Limb (tissue), 2 donors: ENCODE results near the gene AGER.
"Not testable (repeated sequence)": the region's sequence is repeated elsewhere in the genome, so short reads cannot be mapped to it uniquely, and the experiment has no call there.

Source experiments
- DNase-seq, 2 donors: peaks; one replicate each; pipeline ENCODE4 v3.0.0-alpha.2; 2016; ENCODE audit errors: extremely low spot score in 2 of 2

The AGER gene

DNA sequence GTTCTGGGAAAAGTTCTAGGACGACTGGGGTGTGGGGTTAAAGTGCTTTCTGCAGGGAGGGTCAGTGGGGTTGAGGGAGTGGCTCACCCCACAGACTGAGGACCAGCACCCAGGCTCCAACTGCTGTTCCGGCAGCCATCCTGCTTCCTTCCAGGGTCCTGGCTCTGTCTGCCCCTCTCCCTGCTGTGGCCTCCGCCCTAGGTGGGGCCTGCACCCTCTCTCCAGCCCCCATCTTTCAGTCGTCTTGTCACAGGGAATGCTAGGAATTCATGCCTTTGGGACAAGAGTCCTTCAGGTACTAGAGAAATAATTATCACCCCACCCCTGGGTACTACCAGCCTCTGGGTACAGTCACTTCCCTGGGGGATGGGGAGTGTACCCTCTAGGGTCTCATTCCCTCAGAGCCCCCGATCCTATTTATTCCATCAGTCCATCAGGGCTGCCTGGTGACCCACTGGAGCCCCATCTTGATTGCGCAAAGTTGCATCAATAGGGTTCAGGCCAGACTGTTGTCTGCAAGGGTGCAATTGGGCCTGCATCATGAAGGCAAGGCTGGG, at the start of gene AGER:
TSS of gene AGER (minus strand) at position 170 of the 557 bp plus-strand sequence. CDS start at position 139, 31 bp downstream.
- DNase-seq: no peak

DNA sequence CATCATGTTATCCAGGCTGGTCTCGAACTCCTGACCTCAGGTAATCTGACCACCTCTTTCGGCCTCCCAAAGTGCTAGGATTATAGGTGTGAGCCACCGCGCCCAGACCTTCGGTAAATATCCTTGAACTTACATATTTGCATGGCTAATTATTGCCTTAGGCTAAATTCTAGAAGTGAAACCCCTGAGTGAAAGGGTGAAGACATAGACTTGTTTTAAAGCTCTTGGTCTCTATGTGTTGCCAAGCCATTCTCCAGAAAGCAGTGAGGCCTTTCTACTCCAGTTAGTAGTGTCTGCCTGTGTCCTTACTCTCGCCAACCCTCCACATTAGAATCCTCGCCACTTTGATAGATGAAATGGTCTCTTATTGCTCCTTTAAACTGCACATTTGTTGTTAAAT, 42.4 kb upstream of the AGER start:
- no peak for DNase-seq

DNA sequence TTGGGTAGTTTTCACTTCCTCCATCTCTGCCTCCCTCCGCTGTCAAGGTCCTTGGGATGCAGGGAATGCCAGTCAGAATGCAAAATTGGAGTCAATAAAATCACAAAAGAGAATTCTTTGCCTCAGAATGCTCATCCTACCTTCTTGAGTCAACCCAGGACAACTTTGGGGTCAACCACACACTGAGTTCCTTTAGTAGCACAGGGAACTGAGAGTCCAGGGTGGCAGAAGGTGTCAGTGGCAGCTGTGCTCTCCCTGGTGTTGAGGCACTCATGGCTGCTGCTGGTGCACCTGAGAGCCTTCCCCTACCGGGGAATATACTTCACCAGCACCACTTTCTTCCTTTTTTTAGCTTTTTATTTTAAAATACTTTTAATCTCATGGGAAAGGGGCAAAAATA, 40.6 kb upstream of the AGER start:
- no peak for DNase-seq

DNA sequence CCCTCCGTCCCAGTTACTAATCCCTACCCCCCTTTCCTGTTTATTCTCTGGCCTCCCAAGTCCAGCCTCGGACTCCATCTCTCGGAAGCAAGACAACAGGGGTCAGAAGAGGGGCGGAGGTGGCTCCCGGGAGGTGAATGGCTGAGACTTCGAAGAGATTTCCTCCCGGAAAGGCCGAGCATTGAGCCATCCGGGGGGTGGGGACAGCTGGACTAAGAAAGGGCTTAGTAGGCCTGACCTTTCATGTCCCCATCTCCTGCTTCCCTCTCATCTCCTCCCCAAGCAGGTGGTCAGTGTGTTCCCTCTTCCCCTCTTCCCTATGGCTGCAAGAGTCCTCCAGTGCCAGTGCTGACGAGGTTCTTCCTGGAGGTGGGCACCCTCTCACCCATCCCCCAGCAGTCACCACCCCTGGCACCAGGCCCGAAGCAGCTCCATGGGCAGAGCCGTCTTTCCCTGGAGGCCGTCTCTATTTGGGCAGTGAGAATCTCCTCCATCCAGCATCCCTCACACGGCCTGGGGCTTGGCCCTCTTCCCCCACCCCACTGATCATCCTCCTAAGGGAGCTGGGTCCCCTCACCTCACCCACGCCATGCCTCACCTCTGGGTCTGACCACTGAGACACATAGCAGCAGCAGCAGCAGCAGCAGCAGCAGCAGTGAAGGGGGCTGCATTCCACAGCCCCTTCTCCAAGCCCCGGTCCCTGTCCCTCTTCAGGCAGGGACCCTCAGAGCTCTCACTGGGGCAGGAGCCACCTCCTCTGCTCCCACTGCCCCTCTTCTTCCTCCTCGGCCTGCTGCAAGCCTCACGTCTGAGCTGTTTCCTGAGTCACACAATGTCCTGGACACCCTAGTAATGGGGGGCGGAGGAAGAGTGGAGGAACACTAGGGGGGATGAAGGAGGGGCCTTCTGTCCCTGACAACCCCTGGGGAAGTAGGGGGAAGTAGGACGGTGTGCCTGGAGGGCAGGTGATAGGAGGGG, 39.5 kb upstream of the AGER start, which contains the start of gene NOTCH4:
TSS of gene NOTCH4 (minus strand) at position 810 of the 978 bp plus-strand sequence. CDS start at position 671, 139 bp downstream.
- DNase-seq: no peak

DNA sequence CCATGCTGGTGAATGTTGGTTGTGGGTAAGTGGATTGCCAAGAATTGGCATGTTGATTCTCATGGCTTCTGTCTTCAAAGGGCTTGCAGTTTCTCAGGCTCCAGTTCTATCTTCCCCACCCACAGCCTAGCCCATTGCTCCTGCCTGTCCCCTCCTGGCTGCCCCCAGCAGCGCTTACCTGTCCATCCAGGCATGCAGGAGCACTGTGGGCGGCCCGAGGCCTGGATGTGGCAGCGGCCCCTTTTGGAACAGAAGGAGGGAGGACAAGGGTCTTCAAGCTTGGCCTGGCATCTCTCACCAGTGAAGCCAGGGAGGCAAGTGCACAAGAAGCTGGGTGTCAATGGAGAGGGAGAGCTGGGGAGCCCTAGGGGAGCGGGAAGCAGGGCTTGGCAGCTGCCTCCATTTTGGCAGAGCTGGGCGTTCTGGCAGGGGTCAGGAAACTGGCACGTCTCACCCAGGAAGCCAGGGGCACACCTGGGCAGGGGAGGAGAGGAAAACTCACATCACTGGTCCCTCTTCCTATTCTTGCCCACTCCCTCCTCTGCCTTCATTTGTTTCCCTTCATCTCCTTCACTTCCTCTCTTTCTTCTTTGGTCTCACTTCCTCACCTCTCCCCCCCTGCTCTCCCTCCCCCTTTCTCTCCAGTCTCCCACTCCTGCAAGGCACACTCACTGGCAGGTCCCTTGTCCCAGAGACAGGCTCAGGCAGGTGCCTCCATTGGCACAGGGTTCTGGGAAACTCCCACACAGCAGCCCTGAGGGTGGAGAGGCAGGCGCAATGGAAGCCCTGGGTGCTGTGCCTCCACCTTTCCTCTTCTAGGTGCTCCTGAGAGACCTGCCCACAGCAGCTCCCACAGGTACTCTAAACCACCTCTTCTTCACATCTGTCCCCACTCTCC, 38.5 kb upstream of the AGER start:
- DNase-seq: no peak

DNA sequence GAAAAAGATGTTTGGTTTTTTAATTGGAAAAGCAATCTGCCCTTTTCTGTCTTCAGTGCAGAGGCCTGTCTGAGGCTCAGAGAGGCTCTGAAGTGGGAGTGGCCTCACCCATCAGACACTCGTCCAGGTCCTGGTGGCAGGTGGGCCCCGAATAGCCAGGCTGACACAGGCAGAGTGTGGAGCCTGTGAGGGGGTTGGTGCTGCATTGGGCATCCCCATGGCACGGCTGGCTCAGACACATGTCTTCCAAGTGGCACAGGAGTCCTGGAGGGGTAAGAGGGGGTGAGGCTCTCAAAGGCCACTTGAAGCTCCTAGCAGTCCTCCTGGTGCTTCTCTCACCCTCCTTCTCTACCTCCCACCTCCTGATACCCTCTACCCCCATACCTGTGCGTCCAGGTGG, 36.0 kb upstream of the AGER start:
- DNase-seq: no peak

DNA sequence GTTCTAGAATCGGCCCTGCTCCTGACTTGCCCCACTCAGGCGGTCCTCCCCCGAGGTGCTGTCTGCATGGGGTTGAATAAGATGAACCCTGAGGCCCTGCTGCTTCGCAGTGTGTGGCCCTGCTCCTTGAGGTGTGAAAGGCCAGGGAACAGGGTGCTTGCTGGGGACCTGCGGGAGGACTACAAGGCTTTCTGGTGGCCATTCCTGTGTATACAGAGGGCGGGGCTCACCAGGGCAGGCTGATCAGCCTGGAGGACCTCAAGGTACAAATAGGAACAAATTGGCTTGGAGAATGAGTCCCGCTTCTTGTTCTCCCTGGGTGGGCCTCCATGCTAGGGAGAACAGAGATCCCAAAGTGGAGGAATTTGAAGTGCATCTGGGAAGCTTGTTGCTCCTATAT, 34.1 kb upstream of the AGER start:
- no peak for DNase-seq

DNA sequence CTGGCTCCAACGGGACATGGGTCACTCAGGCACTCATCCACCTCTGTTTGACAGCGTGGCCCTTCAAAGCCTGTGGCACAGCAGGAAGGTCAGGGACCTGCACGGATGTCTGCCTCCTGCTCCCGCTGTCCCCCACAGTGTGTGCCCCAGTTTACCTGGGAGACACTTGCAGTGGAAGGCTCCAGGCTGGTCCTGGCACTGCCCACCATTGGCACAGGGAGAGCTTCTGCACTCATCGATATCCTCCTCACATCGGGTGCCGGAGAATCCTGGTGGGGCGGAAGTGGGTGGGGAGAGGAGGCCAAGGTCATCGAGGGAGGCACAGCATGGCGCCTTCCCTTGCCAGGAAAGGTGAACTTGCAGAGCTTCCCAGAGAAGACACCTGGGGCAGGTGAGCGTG, 32.9 kb upstream of the AGER start:
- no peak for DNase-seq

DNA sequence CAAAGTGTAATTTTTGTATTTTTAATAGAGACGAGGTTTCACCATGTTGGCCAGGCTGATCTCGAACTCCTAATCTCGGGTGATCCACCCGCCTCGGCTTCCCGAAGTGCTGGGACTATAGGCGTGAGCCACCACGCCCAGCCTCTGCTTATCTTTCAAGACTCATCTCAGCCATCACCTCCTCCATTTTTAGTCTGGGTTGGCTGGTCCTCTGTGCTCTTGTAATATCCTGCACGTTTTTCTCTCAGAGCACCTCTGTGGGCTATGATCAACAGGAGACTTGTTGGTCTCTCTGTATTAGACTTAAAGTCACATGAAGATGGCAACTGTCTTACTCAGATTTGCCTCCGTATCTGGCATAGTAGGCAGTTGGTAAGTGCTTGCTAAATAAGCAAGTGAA, 32.2 kb upstream of the AGER start:
- no peak for DNase-seq

DNA sequence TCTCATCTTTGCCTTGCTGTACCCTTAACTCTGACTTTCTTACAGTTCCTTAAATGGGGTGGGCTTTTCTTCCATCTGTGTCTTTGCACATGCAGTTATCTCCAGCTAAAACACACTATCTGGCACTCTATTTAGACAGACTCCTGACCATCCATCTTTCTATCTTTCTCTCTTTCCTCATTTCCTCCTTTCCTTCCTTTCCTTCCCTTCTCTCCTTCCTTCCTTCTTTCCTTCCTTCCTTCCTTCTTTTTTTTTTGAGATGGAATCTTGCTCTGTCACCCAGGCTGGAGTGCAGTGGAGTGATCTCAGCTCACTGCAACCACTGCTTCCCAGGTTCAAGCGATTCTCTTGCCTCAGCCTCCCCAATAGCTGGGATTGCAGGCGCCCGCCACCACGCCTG, 31.6 kb upstream of the AGER start:
- no peak for DNase-seq

DNA sequence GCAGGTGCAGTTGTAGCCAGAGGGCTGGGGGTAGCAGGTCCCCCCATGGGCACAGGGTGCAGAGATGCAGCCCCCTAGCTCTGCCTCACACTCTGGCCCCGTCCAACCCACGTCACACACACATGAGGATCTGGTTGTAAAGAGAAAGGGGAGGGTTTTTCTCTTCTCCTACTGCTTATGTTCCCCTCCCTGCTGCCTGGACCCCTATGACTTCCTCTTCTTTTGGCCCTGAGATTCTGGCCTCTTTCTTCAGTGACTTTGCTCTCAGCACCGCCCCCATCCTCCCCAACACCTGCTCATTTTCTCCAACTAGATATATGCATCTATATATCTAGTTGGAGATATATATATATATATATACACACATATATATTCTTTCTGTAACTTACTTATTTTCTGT, 30.1 kb upstream of the AGER start:
- DNase-seq: no peak

DNA sequence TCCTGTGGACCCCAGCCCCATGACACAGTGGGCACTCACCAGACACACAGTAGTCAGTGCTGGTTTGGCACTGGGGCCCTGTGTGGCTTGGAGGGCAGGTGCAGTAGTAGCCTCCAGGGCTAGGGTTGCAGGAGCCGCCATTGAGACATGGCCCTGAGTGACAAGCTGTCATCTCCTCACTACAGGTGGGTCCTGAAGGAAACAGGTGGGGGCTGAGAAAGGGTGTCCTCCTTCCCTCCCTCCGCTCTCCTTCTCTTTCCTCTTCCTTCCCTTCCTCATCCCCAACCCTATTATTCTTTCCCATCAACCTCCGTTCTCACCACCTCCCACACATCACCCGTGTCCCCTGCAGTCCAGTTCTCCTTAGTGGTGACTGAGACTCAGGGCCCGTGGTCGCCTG, 29.6 kb upstream of the AGER start:
- DNase-seq: no peak

DNA sequence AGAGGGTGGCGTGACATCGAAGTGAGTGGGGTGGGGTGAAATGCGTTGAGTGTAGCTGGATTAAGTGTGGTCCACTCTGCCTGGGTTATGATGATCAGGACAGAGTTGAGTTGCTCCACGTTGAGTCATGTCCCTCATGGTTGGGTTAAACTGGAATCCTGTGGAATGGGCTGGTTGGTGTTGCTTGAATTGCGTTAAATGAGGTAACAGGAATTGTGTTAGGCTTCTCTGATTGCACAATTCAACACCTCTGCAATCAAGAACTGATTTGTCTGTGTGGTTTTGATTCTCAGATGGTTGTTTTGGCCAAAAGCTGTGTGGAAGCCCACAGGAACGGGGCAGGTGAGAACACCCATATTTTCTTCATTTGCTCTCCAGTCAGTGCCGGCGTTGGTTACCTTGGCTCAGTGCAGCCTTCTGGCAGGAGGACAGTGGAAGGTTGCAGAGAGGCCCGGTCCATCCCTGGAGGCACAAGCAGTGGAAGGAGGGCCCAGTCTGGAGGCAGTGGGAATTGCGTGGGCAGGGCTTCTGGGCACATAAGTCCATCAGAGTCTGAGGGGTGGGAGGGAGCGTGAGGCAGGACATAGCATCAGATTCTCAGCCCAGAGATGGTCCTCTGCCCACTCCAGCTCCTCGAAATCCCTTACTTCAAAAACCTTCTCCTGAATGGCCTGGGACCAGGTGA, 28.2 kb upstream of the AGER start:
- no peak for DNase-seq

DNA sequence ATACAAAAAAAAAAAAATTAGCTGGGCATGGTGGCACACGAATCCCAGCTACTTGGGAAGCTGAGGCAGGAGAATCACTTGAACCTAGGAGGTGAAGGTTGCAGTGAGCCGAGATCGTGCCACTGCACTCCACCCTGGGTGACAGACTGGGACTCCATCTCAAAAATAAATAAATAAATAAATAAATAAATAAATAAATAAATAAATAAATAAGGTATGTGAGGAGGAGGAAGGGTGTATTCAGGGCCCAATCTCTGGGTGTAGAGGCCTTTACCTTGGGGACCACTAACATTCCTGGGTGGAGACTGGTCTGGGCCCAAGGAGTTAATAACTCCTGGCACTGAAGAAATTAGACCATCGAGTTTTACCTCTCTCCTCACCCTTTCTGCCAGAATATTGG, 27.4 kb upstream of the AGER start:
- not testable (repeated sequence) for DNase-seq

DNA sequence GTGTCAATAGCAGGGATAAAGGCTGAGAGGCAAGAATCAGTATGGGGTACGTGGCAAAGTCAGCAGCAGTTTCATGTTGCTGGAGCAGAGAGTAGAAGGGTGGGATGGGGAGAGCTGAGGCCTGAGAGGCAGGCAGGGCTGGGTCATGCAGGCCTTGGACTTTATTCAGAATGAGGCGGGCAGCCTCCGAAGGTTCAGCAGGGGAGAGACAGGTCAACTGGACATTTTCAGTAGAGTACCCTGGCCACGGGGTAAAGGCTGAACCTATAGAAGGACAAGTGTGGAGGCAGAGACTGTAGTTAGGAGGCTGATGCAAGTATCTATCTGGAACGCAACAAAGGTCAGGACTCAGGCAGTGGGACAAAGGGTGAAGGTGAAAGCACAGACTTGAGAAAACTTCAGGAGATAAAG, 26.1 kb upstream of the AGER start:
- DNase-seq: no peak

DNA sequence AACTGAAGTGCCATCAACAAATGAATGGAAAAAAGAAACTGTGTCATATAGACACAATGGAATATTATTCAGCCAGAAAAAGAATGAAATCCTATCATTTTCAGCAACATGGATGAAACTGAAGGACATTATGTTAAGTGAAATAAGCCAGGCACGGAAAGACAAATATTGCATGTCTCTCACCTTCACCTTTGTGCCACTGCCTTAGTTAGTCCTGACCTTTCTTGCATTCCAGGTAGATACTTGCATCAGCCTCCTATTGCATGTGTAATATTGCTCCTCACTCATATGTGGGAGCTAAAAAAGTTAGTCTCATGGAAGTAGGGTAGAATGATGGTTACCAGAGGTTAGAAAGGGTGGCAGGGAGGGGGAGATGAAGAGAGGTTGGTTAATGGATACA, 24.9 kb upstream of the AGER start:
- DNase-seq: no peak

DNA sequence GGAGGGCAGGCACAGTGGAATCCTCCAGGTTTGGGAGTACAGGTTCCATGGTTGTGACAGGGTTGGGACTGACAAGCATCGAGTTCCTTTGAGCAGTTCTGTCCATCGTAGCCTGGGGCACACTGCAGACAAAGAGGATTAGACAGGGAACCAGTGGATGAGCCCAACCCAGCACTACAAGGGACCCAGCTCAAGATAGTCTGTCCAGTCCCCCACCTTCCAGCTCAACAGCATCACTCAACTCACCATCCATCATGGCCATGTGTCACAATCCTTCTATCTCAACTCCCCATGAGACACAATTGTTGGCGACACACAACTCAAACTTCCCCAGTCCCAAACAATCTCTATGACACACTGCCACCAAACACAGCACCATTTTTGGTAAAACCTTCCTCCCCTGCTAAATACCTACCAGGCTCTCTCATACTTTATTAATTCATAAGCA, 20.2 kb upstream of the AGER start:
- DNase-seq: no peak

DNA sequence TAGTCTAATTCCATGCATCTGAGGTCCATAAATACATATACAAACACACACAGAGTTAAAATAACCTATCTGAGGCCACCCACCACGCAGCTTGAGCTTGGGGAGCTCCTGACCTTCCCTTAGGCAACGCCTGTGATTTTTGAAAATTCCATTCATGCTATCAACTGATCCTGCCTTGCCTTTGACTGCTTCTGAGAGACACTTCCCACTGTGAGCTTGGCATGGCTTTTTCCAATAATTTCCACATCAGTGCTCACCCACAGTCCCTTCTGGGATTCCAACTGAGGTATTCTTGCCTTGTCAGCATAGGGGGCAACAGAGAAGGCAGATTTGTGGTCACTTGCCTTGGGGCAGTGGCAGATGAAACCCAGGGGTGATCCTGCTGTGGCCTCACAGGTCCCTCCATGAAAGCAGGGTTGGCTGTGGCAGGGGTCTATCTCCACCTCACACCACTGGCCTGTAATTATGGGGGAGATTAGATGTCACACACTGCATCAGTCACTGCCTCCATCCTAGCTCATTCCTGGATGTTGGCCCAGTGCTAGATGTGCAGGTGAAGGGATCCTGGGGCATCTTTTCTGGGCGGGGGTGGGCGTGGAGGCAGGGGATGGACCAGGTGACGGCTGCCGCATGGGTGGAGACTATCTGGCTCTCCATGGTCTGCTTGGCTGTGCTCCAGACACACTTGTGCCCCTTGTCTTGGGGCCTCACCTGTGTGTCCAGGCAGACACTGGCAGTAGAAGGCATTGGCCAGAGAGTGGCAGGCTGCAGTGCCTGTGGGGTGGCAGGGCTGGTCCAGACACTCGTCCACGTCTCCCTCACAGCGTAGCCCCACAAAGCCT, 19.6 kb upstream of the AGER start:
- DNase-seq: no peak

DNA sequence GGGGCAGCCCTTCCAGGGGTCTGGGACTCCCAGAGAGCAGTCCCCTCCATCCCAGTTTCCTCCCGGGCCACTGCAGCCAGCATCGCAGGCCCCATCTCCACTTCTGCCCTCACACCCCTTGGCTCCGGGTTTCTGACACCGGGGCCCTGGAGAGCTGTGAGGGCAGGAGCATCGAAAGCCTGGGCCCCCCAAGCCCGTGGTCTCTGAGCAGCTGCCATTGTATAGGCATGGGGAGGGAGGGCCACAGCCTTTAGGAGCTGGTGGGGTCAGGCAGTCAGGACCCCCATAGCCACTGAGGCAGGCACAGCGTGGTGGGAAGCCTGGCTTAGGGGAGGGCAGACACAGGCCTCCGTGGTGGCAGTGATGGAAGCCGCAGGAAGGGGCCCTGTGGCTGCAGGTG, 18.1 kb upstream of the AGER start:
- no peak for DNase-seq
